KMS-11 (cell line): ENCODE measurements around the gene ABCA1.

Source experiments
- H2AFZ ChIP-seq: fragments of 200-600 bp; sonication (generic); 2 replicates; pipeline ENCODE4 v1.6.1; 2016; ENCODE audit warnings: antibody characterized with exemption, mixed run types, low read depth
- H3K27ac ChIP-seq: fragments of 200-600 bp; sonication (generic); 2 replicates; pipeline ENCODE4 v1.6.1; 2016; ENCODE audit warnings: mild to moderate bottlenecking, mixed run types
- H3K27me3 ChIP-seq: fragments of 200-600 bp; sonication (generic); 2 replicates; pipeline ENCODE4 v1.6.1; 2017; ENCODE audit warnings: mild to moderate bottlenecking, low read depth, mixed run types, moderate library complexity; ENCODE audit not compliant: insufficient read depth
- H3K36me3 ChIP-seq: fragments of 200-600 bp; sonication (generic); 2 replicates; pipeline ENCODE4 v1.6.1; 2017; ENCODE audit warnings: mild to moderate bottlenecking, mixed run types; ENCODE audit not compliant: insufficient read depth
- H3K4me1 ChIP-seq: fragments of 200-600 bp; sonication (generic); 2 replicates; pipeline ENCODE4 v1.6.1; 2016; ENCODE audit warnings: mild to moderate bottlenecking, low read depth, mixed run types; ENCODE audit not compliant: poor library complexity, severe bottlenecking
- H3K4me2 ChIP-seq: fragments of 200-600 bp; sonication (generic); 2 replicates; pipeline ENCODE4 v1.7.0; 2016; ENCODE audit warnings: mild to moderate bottlenecking, mixed run types
- H3K4me3 ChIP-seq: fragments of 200-600 bp; sonication (generic); IDR thresholded peaks from 2 replicates; pipeline ENCODE4 v1.6.1; 2017; ENCODE audit warnings: low read depth, low read length, mixed read lengths; ENCODE audit not compliant: insufficient read depth
- H3K79me2 ChIP-seq: fragments of 200-600 bp; sonication (generic); 2 replicates; pipeline ENCODE4 v1.6.1; 2016; ENCODE audit warnings: low read depth, mixed run types; ENCODE audit not compliant: insufficient read depth
- H3K9ac ChIP-seq: fragments of 200-600 bp; sonication (generic); 2 replicates; pipeline ENCODE4 v1.6.1; 2016; ENCODE audit warnings: mild to moderate bottlenecking, mixed run types
- H4K20me1 ChIP-seq: fragments of 200-600 bp; sonication (generic); 2 replicates; pipeline ENCODE4 v1.6.1; 2016; ENCODE audit warnings: mild to moderate bottlenecking, mixed run types; ENCODE audit not compliant: insufficient read depth
- TF ChIP-seq, protein P1 (sequence below): fragments of 200-600 bp; sonication (generic); conservative IDR thresholded peaks from 2 replicates; pipeline ENCODE4 v1.6.1; 2017; ENCODE audit warnings: low read depth, mild to moderate bottlenecking, antibody characterized with exemption, low read length, moderate library complexity, mixed read lengths

ABCA1 gene

GRCh38 chr9:104850786-104851545 is 77.0 kb downstream of the ABCA1 start:
- Histone ChIP-seq H3K27me3 (no peaks in the 10 kb centered on the region), H3K27ac (no peak overlapping the region), H3K9ac (no peak overlapping the region), H3K4me2 (no peak overlapping the region), H3K79me2 (no peaks in the 10 kb centered on the region), H3K36me3 (no peaks in the 10 kb centered on the region), H4K20me1 (no peaks in the 10 kb centered on the region), H3K4me1 (no peaks in the 10 kb centered on the region), H3K4me3 (no peak overlapping the region), H2AFZ (no peak overlapping the region)
- TF ChIP-seq, protein P1, sequence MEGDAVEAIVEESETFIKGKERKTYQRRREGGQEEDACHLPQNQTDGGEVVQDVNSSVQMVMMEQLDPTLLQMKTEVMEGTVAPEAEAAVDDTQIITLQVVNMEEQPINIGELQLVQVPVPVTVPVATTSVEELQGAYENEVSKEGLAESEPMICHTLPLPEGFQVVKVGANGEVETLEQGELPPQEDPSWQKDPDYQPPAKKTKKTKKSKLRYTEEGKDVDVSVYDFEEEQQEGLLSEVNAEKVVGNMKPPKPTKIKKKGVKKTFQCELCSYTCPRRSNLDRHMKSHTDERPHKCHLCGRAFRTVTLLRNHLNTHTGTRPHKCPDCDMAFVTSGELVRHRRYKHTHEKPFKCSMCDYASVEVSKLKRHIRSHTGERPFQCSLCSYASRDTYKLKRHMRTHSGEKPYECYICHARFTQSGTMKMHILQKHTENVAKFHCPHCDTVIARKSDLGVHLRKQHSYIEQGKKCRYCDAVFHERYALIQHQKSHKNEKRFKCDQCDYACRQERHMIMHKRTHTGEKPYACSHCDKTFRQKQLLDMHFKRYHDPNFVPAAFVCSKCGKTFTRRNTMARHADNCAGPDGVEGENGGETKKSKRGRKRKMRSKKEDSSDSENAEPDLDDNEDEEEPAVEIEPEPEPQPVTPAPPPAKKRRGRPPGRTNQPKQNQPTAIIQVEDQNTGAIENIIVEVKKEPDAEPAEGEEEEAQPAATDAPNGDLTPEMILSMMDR, result no peak

GRCh38 chr9:104849023-104849422 is 78.9 kb downstream of the ABCA1 start:
- Histone ChIP-seq H3K4me3 (no peak overlapping the region), H3K4me1 (no peaks in the 10 kb centered on the region), H3K79me2 (no peaks in the 10 kb centered on the region), H3K27me3 (no peaks in the 10 kb centered on the region), H3K36me3 (no peaks in the 10 kb centered on the region), H3K9ac (no peak overlapping the region), H4K20me1 (no peaks in the 10 kb centered on the region), H3K27ac (no peak overlapping the region), H2AFZ (no peak overlapping the region), H3K4me2 (no peak overlapping the region)
- TF ChIP-seq, protein P1, result no peak

DNA sequence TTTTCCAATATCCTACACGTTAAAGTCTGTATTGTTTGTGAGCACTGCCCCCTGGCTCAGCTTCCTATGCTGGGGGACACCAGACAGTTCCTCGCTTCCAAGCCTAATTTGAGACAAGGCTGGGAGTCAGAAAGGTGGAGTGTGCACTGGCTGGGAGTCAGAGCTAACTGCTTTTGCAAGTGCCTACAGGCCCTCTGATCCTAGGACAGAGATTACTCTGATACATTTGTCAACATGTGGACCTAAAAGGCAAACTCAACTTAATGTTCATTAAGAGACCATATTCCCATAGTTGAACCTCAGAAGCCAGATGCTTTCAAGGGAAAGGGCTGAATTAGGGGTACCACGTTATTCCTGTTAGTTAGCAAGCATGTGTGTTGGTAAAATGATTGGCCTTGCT is 83.2 kb downstream of the ABCA1 start:
- H3K4me2 ChIP-seq, result no peak overlapping the region
- no peak overlapping the region for H3K27ac ChIP-seq
- no peaks in the 10 kb centered on the region for H3K27me3 ChIP-seq
- H3K4me3 ChIP-seq, result no peak overlapping the region
- no peaks in the 10 kb centered on the region for H4K20me1 ChIP-seq
- H3K4me1 ChIP-seq, result no peaks in the 10 kb centered on the region
- H2AFZ ChIP-seq, result no peak overlapping the region
- TF ChIP-seq, protein P1, result no peak
- no peaks in the 10 kb centered on the region for H3K79me2 ChIP-seq
- no peaks in the 10 kb centered on the region for H3K36me3 ChIP-seq
- no peak overlapping the region for H3K9ac ChIP-seq

GRCh38 chr9:104843644-104844240 is 84.2 kb downstream of the ABCA1 start:
- Histone ChIP-seq H3K4me3 (no peak overlapping the region), H2AFZ (no peak overlapping the region), H4K20me1 (no peaks in the 10 kb centered on the region), H3K4me2 (no peak overlapping the region), H3K9ac (no peak overlapping the region), H3K27ac (no peak overlapping the region), H3K27me3 (no peaks in the 10 kb centered on the region), H3K36me3 (no peaks in the 10 kb centered on the region), H3K4me1 (no peaks in the 10 kb centered on the region), H3K79me2 (no peaks in the 10 kb centered on the region)
- TF ChIP-seq, protein P1, result no peak
